Stimulated activated CD8-positive, alpha-beta memory T cell treated with anti-CD3 and anti-CD28 coated beads, Interleukin-2, amount 100 ng/mL, for 48 hours (primary cell): ENCODE measurements around the gene TRPM2.
"Not testable (repeated sequence)": the region's sequence is repeated elsewhere in the genome, so short reads cannot be mapped to it uniquely, and the experiment has no call there.

ENCODE experiments used
- DNase-seq, 2 donors: peaks; one replicate each; pipeline ENCODE4 v3.0.0-alpha.2; 2020; ENCODE audit warnings: low read depth in 2 of 2

The TRPM2 gene

DNA sequence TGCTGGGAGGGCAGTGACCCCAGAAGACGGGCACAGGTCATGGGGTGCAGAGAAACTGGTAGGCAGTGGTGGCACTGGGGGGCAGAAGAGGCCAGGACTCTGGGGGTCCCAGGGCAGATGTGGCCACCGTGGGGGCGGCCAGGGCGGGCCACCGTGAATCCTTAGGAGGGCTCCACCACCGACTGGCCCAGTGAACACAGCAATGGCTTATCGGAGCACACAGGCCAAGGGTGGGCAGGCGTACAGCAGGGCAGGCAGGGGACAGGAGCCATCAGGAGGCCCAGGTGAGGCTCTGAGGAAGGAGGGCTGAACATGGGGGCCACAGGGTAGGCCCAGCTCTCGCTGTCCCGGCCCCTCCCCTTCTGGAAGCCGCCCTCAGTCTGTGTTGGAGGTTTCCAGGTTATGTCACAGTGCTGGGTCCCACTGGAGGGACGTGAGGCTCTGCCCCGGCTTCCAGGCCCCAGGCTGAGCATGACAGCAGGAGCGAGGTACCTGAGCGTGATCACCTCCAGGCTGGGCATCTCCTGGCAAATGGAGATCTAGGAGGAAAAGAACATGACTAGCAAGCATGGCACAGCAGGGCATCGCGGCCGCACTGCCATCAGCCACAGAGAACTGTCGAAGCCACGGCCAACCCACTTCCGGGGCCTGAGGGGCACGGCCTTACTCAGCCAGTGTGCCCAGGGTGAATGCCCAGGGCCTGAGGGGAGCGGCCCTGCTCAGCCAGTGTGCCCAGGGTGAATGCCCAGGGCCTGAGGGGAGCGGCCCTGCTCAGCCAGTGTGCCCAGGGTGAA lies 18.0 kb upstream of the TRPM2 start:
- DNase-seq: no peak

DNA sequence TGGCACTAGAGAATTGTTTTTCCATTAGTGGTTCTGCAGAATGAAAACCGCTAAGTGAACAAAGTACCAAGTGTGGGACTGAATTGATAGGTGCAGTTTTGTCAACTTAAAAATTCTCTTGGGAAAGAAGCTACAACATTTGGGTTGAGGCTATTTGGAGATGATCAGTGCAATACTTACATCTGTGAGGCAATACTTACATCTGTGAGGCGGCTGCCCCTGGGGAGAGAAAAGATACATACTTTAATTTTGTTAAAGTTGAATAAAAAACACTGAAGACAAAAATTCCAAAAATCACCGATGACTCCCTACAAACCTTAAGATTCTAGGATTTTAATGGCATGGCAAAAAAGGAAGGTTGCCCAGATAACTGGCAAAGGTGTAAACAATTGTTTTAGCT lies 16.0 kb upstream of the TRPM2 start:
- no peak for DNase-seq

DNA sequence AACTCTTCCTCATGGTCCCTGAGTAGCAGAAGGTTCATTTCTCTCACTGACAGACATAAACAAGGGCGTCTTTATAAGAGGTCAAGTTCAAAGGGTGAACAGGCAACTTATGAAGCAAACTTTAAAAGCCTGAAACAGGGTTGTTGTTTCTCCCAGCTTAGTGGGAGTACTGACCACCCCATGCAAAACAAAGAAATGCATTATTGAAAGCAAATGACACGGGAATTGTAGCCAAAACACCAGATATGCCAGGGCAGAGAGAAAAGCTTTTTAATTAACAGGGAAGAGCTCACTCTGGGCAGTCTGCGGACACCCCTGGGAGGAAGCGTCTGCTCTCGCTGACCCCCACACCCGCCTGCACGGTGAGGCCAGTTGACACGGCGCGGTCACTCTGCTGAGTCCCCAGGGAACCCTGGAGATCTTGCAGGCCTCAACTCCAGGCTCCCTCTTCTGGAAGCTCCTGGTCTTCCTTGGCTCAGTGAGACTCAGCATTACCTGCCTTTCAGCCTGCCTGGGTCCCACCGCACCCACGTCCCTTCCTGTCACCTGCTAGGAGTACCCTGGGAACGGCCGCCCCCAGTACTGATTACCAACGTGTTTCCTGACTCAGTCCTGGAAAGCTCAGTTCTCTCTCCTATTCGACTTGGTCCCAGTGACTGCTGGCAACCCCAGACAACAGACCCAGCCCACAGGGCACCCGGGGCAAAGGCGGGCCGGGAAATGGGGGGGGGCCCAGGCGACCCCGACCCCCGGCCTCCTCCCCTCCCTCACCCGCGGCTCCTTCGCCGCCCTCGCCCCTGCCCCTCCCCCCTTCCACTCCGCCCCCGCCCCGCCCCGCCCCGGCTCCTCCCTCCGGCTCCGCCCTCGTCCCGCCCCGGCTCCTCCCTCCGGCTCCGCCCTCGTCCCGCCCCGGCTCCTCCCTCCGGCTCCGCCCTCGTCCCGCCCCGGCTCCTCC lies 15.2 kb upstream of the TRPM2 start:
- DNase-seq: no peak

DNA sequence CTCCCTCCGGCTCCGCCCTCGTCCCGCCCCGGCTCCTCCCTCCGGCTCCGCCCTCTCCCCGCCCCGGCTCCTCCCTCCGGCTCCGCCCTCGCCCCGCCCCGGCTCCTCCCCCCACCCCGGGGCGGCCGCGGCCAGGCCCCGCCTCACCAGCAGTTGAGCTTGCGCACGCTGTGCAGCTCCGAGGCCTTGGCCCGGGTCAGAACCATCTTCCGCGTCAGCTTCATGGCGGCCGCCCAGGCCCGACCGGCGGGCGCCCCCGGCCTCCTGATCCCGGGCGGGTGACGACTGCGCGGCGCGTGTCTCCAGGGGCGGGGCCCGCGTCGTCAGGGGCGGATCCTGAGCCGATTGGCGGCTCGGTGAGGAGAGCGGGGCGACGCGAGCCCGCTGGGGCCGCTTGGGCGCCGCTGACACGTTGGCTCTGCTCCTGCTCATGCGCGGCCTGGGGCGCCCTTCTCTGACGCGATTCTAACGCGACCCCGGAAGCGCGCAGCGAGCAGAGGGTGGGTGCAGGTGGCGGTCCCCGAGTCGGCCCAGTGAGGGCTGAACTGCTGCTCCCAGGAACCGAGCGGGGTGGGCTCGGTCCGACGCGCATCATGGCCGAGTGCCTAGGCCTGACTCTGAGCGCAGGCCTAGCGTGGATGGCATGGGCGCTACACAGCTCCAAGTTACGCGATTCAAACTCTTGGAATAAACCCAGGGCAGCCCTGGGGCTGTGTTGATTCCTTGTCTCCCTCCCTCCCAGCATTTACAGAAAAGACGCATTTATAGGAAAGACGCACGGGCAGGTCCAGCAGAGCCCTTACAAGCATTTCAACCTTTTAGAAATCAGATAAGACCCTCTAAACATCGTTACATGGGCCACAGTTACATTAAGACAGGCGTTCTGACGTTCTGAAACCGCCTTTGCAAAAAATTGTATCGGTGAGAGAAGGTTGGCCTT lies 14.2 kb upstream of the TRPM2 start, which contains the start of gene CFAP410:
Gene CFAP410 (minus strand): TSS at position 420 of the 940 bp plus-strand sequence. CDS start 196 bp downstream, at position 224.
- DNase-seq: peak; percentile 91 to 93

DNA sequence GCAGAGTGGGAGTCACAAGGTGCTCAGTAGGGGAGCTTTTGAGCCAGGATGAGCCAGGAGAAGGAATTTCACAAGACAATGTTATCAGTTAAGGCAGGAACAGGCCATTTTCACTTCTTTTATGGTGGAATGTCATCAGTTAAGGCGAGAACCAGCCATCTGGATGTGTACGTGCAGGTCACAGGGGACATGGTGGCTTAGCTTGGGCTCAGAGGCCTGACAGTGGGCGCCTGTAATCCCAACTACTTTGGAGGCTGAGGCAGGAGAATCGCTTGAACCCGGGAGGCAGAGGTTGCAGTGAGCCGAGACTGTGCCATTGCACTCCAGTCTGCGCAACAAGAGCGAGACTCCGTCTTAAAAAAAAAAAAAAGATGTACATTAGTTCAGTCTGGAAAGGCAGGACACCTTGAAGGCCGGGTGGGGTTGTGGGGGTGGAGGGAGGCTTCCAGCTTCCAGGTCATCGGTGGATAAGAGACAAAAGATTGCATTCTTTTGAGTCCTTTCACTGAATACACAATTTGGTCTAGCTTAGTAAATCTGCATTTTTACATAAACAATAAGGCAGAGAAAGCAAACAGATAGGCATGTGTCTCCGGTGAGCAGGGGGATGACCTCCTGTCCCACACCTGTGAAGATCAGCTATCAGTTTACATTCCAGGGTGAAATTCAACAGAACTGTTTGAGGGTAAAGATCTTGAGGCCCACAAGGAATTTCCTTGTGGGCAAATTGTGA lies 11.5 kb upstream of the TRPM2 start:
- DNase-seq: not testable (repeated sequence)

DNA sequence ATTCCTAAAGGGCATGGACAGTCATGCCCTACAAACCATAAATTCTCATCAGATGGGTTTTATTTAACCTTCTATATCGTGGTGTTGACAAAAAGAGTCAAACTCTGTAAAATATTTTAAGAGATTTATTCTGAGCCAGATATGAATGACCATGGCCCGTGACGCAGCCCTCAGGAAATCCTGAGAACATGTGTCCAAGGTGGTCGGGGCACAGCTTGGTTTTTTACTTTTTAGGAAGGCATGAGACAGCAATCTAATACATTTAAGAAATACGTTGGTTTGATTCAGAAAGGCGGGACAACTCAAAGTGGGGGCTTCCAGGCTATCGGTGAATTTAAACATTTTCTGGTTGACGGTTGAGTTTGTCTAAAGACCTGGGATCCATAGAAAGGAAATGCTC lies 10.4 kb upstream of the TRPM2 start:
- not testable (repeated sequence) for DNase-seq

DNA sequence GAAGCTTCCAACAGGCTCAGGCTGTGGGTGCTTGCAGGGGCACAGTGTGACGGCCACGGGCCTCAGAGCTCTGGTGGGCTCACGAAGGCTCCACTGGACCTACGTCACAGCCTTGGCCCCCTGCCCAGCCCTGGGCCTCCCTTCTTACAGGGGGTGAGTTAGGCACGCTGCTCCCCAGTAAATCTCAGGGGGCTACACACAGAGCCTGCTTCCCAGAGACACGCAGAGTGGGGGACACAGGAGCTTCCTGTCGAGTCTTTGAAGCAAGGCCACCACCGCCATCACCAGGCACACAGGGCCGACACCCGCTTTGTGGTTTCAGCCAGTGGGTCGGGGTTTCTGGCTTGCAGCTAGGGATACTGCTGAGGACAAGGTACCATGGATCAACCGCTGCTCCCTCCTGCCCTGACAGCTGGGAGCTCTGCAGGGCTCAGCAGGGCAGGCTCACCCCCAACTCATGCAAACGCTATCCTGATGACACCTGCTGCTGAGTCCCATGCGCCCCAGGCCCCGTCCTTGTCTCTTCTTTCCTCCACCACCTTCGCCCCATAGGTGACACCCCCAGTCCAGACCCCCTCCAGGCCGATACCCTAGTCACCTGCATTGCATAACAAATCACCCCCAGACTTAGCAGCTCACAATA lies 8.8 kb upstream of the TRPM2 start:
- no peak for DNase-seq

DNA sequence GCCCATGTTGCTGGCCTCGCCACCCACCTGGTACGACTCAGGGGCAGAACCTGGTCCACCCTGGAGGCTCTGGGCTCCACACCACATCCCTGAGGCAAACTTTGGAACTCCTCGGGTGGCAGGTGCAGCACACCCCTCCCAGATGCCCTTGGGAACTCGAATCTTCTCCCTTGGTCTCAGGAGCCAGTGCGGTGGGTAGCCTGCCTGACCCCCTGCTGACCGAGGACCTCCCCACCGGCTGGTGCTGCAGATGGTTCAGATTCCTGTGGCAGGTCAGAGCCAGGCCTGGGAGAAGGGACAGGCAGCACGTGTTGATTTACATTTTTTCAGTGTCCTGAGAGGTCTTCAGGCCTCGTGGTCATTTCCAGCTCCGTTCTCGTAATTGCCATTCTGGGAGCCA lies 7.9 kb upstream of the TRPM2 start:
- no peak for DNase-seq

DNA sequence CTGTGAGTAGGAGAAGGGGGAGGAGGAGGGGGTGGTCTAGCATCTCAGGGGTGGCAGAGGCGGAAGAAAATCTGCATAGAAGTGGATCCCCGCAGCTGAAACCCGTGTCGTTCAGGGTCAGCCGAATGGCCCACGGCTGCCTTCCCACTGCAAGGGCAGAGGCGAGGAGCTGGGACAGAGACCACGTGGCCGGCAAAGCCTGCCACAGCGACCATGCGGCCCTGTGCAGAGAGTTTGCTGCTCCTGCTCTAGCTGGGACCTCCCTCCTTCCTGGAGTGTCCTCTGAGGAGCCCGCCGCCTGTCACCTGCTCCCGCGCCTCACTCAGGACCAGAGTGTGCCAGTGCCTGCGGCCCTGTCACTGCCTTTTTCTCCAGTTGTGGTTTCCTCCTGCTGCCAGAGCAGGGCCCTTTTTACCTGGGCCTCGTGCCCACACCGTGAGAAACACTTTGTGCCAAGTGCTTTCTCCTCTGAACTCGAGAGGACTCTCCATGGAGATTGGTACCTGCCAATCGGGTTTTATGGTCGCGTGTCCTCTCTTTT lies 5.4 kb upstream of the TRPM2 start:
- no peak for DNase-seq

DNA sequence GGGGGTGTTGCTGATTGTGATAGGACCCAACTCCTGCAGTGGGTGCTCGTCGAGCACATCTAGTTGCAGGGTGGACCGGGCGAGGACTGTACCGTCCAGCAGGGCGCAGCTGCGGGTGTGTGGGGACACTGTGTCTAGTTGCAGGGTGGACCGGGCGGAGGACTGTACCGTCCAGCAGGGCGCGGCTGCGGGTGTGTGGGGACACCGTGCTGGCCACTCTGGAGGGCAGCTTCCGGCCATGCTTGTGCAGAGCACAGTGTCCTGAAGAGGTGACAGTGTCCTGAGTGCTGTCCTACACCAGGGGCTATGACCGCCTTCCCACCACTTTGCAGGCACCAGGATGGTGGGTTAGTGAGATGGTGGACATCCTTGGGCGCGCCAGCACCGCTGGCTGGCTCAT lies 4.6 kb upstream of the TRPM2 start:
- DNase-seq: no peak

DNA sequence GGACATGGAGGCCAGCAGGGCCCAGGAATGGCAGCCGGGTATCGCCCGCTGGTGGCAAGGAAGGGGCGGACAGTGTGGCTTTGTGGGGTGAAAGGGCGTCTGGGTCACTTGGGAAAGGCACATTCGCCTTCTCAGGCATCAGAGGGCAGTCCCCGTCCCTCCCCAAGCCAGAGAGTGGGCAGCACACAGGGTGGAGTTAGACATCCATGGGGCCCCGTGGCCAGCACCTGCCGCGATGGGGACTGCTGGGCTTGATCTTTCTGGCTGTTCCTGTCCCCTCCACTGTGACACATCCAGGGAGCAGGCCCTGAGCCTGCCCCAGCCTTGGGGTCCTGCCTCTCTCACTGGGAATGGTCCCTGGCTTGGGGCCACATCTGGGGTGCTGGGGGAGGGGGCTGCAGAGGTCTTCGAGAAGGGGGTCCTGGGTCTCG lies 4.0 kb upstream of the TRPM2 start:
- DNase-seq: no peak

DNA sequence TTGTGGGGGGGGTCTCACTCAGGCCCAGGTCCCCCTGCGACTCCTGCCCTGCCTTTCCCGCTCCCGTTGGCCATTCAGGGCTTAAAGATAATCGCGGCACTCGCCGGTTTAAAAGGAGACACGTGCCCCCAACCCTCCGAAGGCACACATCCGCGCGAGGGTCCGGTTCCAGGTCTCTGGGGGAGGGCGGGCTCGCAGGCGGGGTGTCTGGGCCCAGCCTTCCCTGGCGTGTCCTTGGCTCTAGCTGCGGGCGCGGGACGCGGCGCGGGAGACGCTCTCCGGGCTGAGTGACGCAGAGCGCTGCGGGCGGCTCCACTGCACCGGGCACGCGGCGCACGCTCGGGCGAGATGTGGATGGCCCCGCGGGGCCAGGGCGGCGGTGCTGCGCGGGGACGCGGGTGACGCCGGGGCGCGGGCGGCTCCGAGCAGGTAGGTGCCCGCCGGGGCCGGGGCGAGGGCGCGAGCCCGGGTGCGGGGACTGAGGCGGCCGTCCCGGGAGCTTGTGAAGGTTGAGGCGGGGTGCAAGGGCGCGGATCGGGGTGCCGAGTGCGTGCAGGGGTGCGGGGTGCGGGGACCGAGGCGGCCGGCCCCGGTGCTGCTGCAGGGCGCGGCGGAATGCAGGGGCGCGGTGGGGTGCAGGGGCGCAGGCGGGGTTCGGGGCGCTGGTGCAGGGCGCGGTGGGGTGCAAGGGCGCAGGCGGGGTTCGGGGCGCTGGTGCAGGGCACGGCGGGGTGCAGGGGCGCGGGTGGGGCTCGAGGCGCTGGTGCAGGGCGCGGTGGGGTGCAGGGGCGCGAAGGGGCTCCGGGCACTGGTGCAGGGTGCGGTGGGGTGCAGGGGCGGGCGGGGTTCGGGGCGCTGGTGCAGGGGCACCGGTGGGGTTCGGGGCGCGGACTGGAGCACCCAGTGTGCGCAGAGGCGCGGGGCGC lies 3.3 kb upstream of the TRPM2 start:
- no peak for DNase-seq

DNA sequence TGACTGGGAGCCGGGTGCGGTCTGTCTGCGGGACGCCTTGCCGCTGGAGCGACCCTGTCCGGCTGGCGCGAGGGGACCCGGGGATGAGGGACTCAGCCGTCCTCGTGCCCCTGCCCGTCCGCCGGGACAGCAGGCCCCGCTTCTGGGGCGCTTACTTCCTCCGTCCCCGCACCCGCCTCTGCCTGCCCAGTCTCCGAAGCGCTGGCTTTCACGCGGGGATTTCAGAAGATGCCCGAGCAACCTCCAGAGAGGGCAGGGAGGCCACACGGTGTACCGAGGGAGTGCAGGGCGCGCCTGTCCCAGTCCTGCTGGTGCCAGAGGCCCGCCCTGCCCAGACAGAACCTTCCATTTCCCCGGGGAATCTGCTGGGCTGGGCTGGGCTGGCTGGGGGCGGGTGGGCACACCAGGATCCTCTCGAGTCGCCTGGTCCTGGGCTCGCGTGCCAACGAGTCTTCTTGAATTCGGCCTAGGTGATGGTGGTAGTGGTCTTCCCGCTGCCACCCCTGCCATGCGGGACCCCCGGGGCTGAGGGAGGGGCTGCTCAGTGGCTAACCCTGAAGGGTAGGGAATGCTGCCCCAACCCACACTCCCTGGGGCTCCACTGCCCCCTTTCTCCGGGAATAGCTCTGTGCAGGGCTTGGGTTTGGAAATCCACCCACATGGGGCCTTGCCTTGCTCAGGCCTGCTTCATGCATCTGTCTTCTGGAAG lies 2.5 kb upstream of the TRPM2 start:
- no peak for DNase-seq

DNA sequence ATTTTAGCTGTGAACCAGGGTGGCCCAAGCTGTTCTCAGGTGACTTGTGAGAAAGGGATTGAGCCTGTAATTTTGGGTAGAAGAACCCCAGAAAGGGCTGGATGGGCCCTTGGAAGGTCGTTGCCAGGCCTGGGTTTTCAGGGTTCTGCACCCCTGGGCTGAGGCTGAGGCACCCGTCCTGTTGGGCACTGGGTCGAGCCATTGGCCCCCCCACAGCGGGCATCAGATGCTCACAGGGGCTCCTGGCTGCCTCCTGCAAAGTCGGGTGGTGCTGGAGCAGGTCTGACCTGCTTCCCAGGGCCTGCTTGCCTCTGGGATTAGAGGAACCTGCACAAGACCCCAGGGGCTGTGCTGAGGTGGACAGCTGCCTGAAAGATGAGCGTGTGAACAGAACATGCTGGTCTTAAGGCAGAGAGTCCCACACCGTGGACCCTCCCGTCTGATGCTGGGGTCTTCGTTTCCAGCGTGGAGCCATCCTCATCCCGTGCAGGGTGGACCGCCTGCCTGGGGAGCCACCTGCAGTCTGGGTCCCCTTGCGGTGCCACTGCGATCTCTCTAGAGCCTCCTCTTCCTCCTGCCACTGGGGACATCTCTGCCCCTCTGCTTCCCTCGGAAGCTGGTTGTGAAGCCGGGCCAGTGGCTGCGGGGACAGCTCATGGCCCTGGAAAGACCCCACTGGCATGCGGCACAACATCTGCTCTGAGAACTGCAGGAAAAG lies 1.7 kb upstream of the TRPM2 start:
- DNase-seq: no peak

DNA sequence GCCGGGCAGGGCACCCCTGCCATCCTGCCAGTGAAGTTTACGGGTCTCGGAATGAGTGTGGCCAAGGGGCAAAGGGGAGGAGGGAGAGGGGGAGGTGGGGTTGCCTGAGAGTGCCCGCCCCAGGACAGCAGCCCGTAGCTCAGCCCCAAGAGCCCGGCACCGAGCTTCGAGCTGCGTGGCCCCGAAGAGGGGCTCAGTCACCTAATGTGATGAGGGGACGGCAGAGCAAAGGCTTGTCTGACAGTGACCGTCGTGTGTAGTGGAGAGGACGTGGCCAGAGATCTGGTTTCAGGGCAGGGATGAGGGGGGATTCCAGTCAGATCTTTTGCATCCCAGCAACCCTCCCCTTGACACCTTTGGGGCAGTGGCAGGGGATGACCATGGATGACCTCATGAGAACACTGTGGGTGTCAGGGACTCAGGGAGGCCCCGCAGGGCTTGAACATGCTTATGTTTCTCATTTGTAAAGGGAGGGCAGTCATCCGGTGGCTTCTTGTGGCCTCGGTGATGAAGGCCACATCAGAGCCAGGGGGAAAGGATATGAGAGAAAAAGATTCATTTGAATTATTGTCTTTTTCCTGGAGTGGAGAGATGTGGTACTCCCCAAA lies 1.1 kb upstream of the TRPM2 start:
- no peak for DNase-seq

DNA sequence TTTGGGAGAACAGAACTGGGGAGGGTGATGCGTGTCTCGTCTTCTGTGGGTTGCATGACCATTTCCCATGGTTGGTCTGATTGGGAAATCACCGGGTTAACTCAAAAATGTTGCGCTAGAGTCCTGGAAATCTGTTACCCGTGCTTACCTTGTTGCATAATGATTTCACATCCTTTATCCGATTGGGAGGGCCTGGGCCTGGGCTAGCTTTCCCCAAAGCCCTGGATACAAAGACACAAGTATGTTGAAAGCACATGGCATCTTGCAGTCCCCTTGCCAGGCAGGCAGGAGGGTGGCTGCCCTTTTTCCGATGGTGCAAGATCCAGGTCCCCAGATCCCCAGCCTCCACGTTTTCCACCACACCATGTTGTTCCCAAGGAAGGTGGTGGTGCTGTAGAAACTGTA lies 582 bp downstream of the TRPM2 start:
- DNase-seq: no peak
